Erythroblast (primary cell): Measurements from ENCODE around the gene NEMP1.

ENCODE experiments used
- GATA1 ChIP-seq: IDR thresholded peaks from 2 replicates; pipeline ENCODE4 v1.6.1; 2011; ENCODE audit warnings: low read depth, mild to moderate bottlenecking, control low read depth, low read length, moderate library complexity
- POLR2A ChIP-seq: IDR thresholded peaks from 2 replicates; pipeline ENCODE4 v1.6.1; 2011; ENCODE audit warnings: mild to moderate bottlenecking, low read length

DNA sequence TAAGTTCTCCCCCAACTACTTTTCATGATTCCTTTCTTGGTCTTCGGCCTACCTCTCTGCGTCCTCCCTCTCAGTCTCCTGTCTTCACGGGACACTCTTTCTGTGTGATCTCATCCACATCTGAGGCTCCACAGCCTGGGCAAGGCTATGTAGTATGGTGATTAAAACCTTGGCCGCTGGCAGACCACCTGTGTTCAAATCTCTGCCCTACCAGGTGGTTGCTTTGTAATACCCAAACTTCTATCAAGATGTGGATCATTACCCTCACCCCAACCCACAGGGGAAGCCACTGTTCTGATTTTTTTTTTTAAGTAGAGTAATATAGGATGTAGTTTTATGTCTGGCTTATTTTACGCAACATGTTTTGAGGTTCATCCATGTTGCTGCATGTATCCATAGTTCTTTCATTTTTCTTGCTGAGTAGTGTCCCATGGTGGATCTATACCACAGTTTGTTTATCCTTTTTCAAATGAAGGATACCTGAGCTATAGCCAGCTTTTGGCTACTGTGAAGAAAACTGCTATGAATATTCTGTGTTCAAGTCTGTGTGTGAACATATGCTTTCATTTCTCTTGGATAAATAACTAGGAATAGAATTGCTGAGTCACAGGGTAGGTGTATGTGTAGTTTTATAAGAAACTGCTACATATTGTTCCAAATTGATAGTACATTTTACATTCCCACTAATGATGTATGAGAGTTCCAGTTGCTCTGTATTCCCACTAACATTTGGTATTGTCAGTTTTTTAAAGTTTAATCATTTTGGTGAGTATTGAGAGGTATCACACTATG, 40.9 kb upstream of the NEMP1 start:
- TF ChIP-seq POLR2A (no peak), GATA1 (no peak)
